Sigmoid colon (tissue), 7 donors: ENCODE measurements around the gene HIVEP3. TPM values are rescaled to one million over a fixed set of nuclear protein-coding genes. Genes with fewer than 3 reads are reported as not detected.

Experiments
- DNase-seq: peaks from one replicate; pipeline ENCODE4 v3.0.0-alpha.2; 2019
- H3K27ac ChIP-seq, 4 donors: fragments of 200-600 bp; sonication (generic); one replicate each; pipeline ENCODE4 v1.5.1; 2016 to 2019; ENCODE audit warnings: mild to moderate bottlenecking in 1 of 4
- H3K27me3 ChIP-seq, 3 donors: fragments of 200-600 bp; sonication (generic); one replicate each; pipeline ENCODE4 v1.5.1; 2019; ENCODE audit warnings: mild to moderate bottlenecking in 1 of 3
- H3K36me3 ChIP-seq, 4 donors: fragments of 200-600 bp; sonication (generic); one replicate each; pipeline ENCODE4 v1.5.1; 2016 to 2019
- H3K4me1 ChIP-seq, 4 donors: fragments of 200-600 bp; sonication (generic); one replicate each; pipeline ENCODE4 v1.5.1; 2017 to 2019
- H3K4me3 ChIP-seq, 4 donors: fragments of 200-600 bp; sonication (generic); one replicate each; pipeline ENCODE4 v1.5.1; 2017 to 2019; ENCODE audit warnings: mild to moderate bottlenecking in 2 of 4, moderate library complexity in 1 of 4
- H3K9me3 ChIP-seq, 4 donors: fragments of 200-600 bp in 3 of 4; sonication (generic) in 3 of 4; one replicate each; pipeline versions ENCODE4 v1.5.1 to v1.6.1; 2013 to 2019
- EP300 ChIP-seq, 4 donors: sonication (generic); formaldehyde crosslinking; IDR thresholded peaks; one replicate each; pipeline ENCODE4 v1.6.1; 2017; ENCODE audit warnings: antibody characterized with exemption in 4 of 4
- POLR2A ChIP-seq, 2 donors: fragments of 450-650 bp; IDR thresholded peaks; one replicate each; pipeline ENCODE4 v1.6.1; 2016; ENCODE audit warnings: antibody characterized with exemption in 2 of 2, mild to moderate bottlenecking in 2 of 2, moderate library complexity in 2 of 2
- POLR2AphosphoS5 ChIP-seq, 4 donors: sonication (generic); formaldehyde crosslinking; IDR thresholded peaks; one replicate each; pipeline ENCODE4 v1.6.1; 2017; ENCODE audit warnings: antibody characterized with exemption in 4 of 4
- WGBS, 2 donors: extraction: QIAGEN DNeasy Blood & Tissue Kit; methylation state at CpG; one replicate each; pipeline ENCODE4 v1.1.7; 2013; 5-methylcytosine and 5-hydroxymethylcytosine counted together
- intact Hi-C: fragments of 100-400 bp; cut with DNase I; formaldehyde crosslinking; loops from one replicate; pipeline ENCODE4 v1.15.1; 2023
- polyA plus RNA-seq, 3 donors: library from polyadenylated mRNA; stranded (reverse); fragments of 200-250 nt; gene quantifications; one replicate each; pipeline ENCODE4 v1.2.3, GENCODE V29; 2013
- total RNA-seq, 4 donors: library from RNA; depleted of rRNA; stranded (reverse); fragments of >200 nt; gene quantifications; one replicate each; pipeline ENCODE4 v1.1.0, GENCODE V29; 2016
- TF ChIP-seq, protein P1 (sequence below), 4 experiments: fragments of 450-650 bp in 3 of 4; fragments of 200-600 bp in 1 of 4; IDR thresholded peaks; one replicate each; pipeline ENCODE4 v1.5.1; 2016 to 2019; ENCODE audit warnings: antibody characterized with exemption in 4 of 4, mild to moderate bottlenecking in 3 of 4, moderate library complexity in 2 of 4
- donor health status: healthy with polysubstance abuse.
- donor health status: Bipolar disorder and iron deficiency.
- donor health status: healthy.

HIVEP3 gene
- total and polyA plus RNA-seq, 7 donors, result 1.4 to 7.8 (median 3.2) TPM

DNA sequence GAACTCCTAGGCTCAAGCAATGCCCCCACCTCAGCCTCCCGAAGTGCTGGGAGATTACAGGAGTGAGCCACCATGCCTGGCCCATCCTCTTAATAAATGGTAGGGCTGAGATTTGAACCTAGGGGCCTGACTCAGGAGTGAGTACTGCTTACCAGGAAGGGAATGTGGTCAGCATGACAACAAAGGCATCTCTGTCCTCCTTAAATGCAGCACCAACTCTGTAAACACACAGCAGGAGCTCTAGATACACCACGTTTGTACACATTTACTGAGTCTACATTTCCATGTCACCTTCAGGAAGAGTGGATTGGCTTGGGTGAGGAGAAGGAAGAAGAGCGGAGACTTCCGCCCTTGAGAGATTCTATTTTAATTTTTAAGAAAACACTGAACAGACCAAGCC, 38.5 kb downstream of the HIVEP3 start:
- peaks cover 0 to 10% (median 4%) of the 10 kb centered on the region in 4 donors for H3K4me1 ChIP-seq
- WGBS, 2 donors, result 68 to 90% methylated on average over 4 of the region's 4 CpGs

DNA sequence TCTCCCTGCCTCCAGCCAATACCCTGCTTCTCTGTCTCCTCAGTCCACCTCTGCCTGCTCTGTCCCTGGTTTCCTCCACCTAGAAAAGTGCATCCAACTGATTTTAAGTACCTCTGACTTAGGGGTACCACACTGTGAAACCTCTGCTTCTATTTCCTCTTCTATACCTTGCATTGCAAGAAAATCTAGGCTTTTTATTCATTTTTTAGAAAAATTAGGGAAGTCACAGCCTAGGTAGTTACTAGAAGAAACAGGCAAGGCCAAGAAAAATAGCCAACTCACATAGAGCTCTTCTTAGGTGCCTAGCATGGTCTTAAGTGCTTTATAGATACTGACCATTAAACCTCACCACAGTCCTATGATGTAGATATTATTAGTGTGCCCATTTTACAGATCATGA, 39.1 kb downstream of the HIVEP3 start:
- H3K4me1 ChIP-seq, result peaks cover 0 to 10% (median 4%) of the 10 kb centered on the region in 4 donors
- no peak for TF ChIP-seq POLR2AphosphoS5 (IDR thresholded peaks at IDR 0.05)
- TF ChIP-seq, protein P1, sequence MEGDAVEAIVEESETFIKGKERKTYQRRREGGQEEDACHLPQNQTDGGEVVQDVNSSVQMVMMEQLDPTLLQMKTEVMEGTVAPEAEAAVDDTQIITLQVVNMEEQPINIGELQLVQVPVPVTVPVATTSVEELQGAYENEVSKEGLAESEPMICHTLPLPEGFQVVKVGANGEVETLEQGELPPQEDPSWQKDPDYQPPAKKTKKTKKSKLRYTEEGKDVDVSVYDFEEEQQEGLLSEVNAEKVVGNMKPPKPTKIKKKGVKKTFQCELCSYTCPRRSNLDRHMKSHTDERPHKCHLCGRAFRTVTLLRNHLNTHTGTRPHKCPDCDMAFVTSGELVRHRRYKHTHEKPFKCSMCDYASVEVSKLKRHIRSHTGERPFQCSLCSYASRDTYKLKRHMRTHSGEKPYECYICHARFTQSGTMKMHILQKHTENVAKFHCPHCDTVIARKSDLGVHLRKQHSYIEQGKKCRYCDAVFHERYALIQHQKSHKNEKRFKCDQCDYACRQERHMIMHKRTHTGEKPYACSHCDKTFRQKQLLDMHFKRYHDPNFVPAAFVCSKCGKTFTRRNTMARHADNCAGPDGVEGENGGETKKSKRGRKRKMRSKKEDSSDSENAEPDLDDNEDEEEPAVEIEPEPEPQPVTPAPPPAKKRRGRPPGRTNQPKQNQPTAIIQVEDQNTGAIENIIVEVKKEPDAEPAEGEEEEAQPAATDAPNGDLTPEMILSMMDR (IDR thresholded peaks at IDR 0.05), result no peak
- TF ChIP-seq POLR2A (IDR thresholded peaks at IDR 0.05), result no peak
- no peak for TF ChIP-seq EP300 (IDR thresholded peaks at IDR 0.05)
- H3K27me3 ChIP-seq, result no peaks in the 10 kb centered on the region
- DNase-seq, result no peak
- no peaks in the 10 kb centered on the region for H3K36me3 ChIP-seq
- H3K9me3 ChIP-seq, result no peaks in the 10 kb centered on the region
- no peak overlapping the region for H3K4me3 ChIP-seq
- intact Hi-C loops, result no loop called here
- no peak overlapping the region for H3K27ac ChIP-seq

More for the DNA sequence above, 38.5 kb downstream of the HIVEP3 start:
- no peaks in the 10 kb centered on the region for H3K36me3 ChIP-seq
- intact Hi-C loops, result no loop called here
- no peak overlapping the region for H3K4me3 ChIP-seq
- no peaks in the 10 kb centered on the region for H3K9me3 ChIP-seq
- H3K27ac ChIP-seq, result no peak overlapping the region
- DNase-seq, result no peak
- TF ChIP-seq POLR2A (IDR thresholded peaks at IDR 0.05) (no peak), POLR2AphosphoS5 (IDR thresholded peaks at IDR 0.05) (no peak), EP300 (IDR thresholded peaks at IDR 0.05) (no peak)
- TF ChIP-seq, protein P1 (IDR thresholded peaks at IDR 0.05), result no peak
- no peaks in the 10 kb centered on the region for H3K27me3 ChIP-seq

DNA sequence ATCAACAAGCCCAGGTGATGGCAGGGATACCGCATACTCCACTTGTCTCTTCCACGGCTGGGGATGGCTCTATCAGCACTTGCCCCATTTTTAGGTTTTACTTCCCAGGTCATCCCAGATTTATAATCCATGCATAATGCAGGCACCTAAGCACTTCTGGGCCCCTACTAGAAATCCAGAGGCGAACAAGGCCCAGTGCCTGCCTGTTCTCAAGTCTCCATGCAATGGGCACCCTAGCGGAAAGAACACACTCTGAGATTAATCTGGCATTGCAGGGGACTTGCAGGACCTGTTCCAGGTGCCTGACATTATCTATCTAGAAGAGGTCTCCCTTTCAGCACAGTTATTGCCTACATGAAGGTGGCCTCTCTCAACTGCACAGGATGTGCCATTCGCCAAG, 39.8 kb downstream of the HIVEP3 start:
- no peaks in the 10 kb centered on the region for H3K36me3 ChIP-seq
- peaks cover 0 to 10% (median 4%) of the 10 kb centered on the region in 4 donors for H3K4me1 ChIP-seq
- no peak overlapping the region for H3K27ac ChIP-seq
- DNase-seq, result no peak
- no peak overlapping the region for H3K4me3 ChIP-seq
- TF ChIP-seq POLR2AphosphoS5 (IDR thresholded peaks at IDR 0.05) (no peak), EP300 (IDR thresholded peaks at IDR 0.05) (no peak), POLR2A (IDR thresholded peaks at IDR 0.05) (no peak)
- intact Hi-C loops, result no loop called here
- WGBS, 2 donors, result 95 to 97% methylated on average over 5 of the region's 5 CpGs
- H3K27me3 ChIP-seq, result no peaks in the 10 kb centered on the region
- H3K9me3 ChIP-seq, result no peaks in the 10 kb centered on the region

DNA sequence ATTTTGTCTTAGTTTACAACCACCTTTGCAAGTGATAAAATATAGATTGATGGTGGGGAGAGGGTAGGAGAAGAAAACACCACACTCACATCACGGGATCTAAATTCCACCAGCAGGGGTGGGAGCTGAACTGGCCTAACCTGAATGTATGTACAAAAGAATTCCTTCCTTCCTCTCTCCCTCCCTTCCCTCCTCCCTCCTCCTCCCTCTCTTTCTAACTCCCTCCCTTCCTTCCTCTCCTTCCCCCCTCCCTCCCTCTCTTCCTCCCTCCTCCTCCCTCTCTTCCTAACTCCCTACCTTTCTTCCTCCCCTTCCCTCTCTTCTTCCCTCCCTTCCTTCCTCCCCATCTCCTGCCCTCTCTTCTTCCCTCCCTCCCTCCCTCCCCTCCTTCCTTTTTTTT, 40.2 kb downstream of the HIVEP3 start:
- H3K4me1 ChIP-seq, result peaks cover 0 to 10% (median 4%) of the 10 kb centered on the region in 4 donors

DNA sequence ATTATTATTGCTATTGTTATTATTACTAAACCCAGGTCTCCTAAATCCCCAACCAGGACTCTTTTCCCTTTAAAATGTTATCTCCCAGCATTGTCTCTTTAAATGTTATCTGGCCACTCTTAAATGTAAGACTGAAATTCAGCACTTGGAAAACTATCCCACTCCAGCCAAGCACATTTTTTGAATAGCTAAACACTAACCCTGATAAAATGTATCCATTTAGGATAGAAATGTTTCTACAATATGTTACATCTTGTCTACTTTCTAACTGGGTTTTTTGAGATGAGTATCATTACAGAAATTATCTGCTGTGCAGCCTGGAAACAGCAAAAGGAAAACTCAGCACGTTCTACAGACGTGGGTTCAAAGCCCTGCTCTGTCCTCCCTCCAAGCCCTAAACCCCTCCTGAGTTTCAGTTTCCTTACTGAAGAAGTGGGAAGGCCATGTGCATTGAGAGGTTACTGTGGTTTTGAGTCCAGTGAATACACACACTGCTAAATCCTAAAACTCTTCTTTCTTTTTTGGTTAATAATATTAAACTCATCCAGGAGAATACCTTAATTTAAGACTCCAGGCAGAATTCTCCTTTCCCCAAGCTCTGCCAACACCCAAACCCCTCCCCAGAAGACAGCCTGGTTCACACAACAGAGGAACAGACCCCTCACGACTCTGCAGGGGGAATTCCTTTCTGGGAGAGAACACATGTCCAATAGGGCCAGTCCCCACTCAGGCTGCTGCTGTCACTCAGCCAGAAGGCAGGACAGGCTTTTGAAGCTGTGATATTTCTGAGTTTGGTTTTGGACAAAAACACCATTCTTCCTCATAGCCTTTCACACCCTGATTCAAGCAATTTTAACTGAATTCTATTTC, 41.9 kb downstream of the HIVEP3 start:
- no peak for DNase-seq
- no peaks in the 10 kb centered on the region for H3K27me3 ChIP-seq
- intact Hi-C loops, result no loop called here
- no peak overlapping the region for H3K4me3 ChIP-seq
- 35 to 63% methylated on average over 3 of the region's 3 CpGs for WGBS, 2 donors
- no peaks in the 10 kb centered on the region for H3K9me3 ChIP-seq
- H3K4me1 ChIP-seq, result peaks cover 0 to 10% (median 4%) of the 10 kb centered on the region in 4 donors
- no peaks in the 10 kb centered on the region for H3K36me3 ChIP-seq
- H3K27ac ChIP-seq, result no peak overlapping the region
- TF ChIP-seq, protein P1 (IDR thresholded peaks at IDR 0.05), result no peak
- TF ChIP-seq POLR2A (IDR thresholded peaks at IDR 0.05) (no peak), POLR2AphosphoS5 (IDR thresholded peaks at IDR 0.05) (no peak), EP300 (IDR thresholded peaks at IDR 0.05) (no peak)

More for the DNA sequence above, 40.2 kb downstream of the HIVEP3 start:
- no peaks in the 10 kb centered on the region for H3K9me3 ChIP-seq
- 82 to 87% methylated on average over 1 of the region's 1 CpG for WGBS, 2 donors
- TF ChIP-seq POLR2AphosphoS5 (IDR thresholded peaks at IDR 0.05), result no peak
- no peak for TF ChIP-seq POLR2A (IDR thresholded peaks at IDR 0.05)
- TF ChIP-seq, protein P1 (IDR thresholded peaks at IDR 0.05), result no peak
- TF ChIP-seq EP300 (IDR thresholded peaks at IDR 0.05), result no peak
- H3K27ac ChIP-seq, result no peak overlapping the region
- intact Hi-C loops, result no loop called here
- DNase-seq, result no peak
- H3K4me3 ChIP-seq, result no peak overlapping the region
- H3K36me3 ChIP-seq, result no peaks in the 10 kb centered on the region
- no peaks in the 10 kb centered on the region for H3K27me3 ChIP-seq
